HepG2 (cell line): ENCODE results near the gene PSMB11. TPM values are rescaled to one million over a fixed set of nuclear protein-coding genes. Genes with fewer than 3 reads are reported as not detected.

Experiments used
- ARNT2 ChIP-seq: sonication (generic); formaldehyde crosslinking; IDR thresholded peaks from 2 replicates; pipeline ENCODE4 v1.8.0; 2022; ENCODE audit warnings: mild to moderate bottlenecking, low read depth, missing genetic modification reagents, moderate library complexity
- GFI1 ChIP-seq: sonication (generic); formaldehyde crosslinking; IDR thresholded peaks from 2 replicates; pipeline ENCODE4 v1.5.0; 2020; ENCODE audit warnings: missing genetic modification reagents, mild to moderate bottlenecking, borderline replicate concordance
- HDAC2 ChIP-seq: sonication (generic); formaldehyde crosslinking; IDR thresholded peaks from 2 replicates; pipeline ENCODE4 v1.4.0; 2020; ENCODE audit warnings: missing genetic modification reagents
- IRX3 ChIP-seq: sonication (generic); formaldehyde crosslinking; IDR thresholded peaks from 2 replicates; pipeline ENCODE4 v1.8.1; 2023; ENCODE audit warnings: mild to moderate bottlenecking, low read depth, missing genetic modification reagents, borderline replicate concordance
- KDM2A ChIP-seq: sonication (generic); formaldehyde crosslinking; IDR thresholded peaks from 2 replicates; pipeline ENCODE4 v1.4.0; 2020; ENCODE audit warnings: low read depth, missing genetic modification reagents, borderline replicate concordance
- KLF16 ChIP-seq, 2 experiments: sonication (generic) in 1 of 2; formaldehyde crosslinking in 1 of 2; IDR thresholded peaks; 2 replicates each; pipeline versions ENCODE4 v1.6.1 to v1.8.0; 2016 to 2023; ENCODE audit warnings: missing genetic modification reagents in 2 of 2, missing compliant biosample characterization in 1 of 2
- KMT2A ChIP-seq: sonication (generic); formaldehyde crosslinking; IDR thresholded peaks from 2 replicates; pipeline ENCODE4 v1.4.0; 2020; ENCODE audit warnings: missing genetic modification reagents
- MED1 ChIP-seq: sonication (generic); formaldehyde crosslinking; IDR thresholded peaks from 2 replicates; pipeline ENCODE4 v1.4.0; 2020; ENCODE audit warnings: missing genetic modification reagents
- MYNN ChIP-seq: sonication (generic); formaldehyde crosslinking; IDR thresholded peaks from 2 replicates; pipeline ENCODE4 v1.4.0; 2020; ENCODE audit warnings: mild to moderate bottlenecking, low read depth, missing genetic modification reagents
- NFKB2 ChIP-seq: sonication (generic); formaldehyde crosslinking; IDR thresholded peaks from 2 replicates; pipeline ENCODE4 v1.4.0; 2020; ENCODE audit warnings: missing genetic modification reagents, borderline replicate concordance
- POGK ChIP-seq: sonication (generic); formaldehyde crosslinking; conservative IDR thresholded peaks from 2 replicates; pipeline ENCODE4 v1.8.0; 2022; ENCODE audit warnings: mild to moderate bottlenecking, moderate library complexity, missing genetic modification reagents
- RBM22 ChIP-seq: fragments of 200-400 bp; formaldehyde crosslinking; optimal IDR thresholded peaks from 2 replicates; pipeline ENCODE3; 2017; ENCODE audit warnings: mild to moderate bottlenecking, low read length, moderate library complexity
- RXRB ChIP-seq: IDR thresholded peaks from 2 replicates; pipeline ENCODE4 v1.6.1; 2016; ENCODE audit warnings: borderline replicate concordance, missing genetic modification reagents, missing compliant biosample characterization
- SIX1 ChIP-seq: sonication (generic); formaldehyde crosslinking; IDR thresholded peaks from 2 replicates; pipeline ENCODE4 v1.4.0; 2020; ENCODE audit warnings: missing genetic modification reagents, borderline replicate concordance
- SRF ChIP-seq: IDR thresholded peaks from 2 replicates; pipeline ENCODE4 v1.6.1; 2011; ENCODE audit warnings: mild to moderate bottlenecking, low read depth, low read length, moderate library complexity
- THAP8 ChIP-seq: sonication (generic); formaldehyde crosslinking; IDR thresholded peaks from 2 replicates; pipeline ENCODE4 v1.5.1; 2020; ENCODE audit warnings: missing genetic modification reagents, mild to moderate bottlenecking, borderline replicate concordance
- TRIM24 ChIP-seq: sonication (generic); formaldehyde crosslinking; IDR thresholded peaks from 2 replicates; pipeline ENCODE4 v1.8.0; 2022; ENCODE audit warnings: mild to moderate bottlenecking, missing genetic modification reagents
- U2AF1 ChIP-seq: fragments of 200-400 bp; formaldehyde crosslinking; optimal IDR thresholded peaks from 2 replicates; pipeline ENCODE3; 2017; ENCODE audit warnings: mild to moderate bottlenecking, low read depth, low read length
- ZFP1 ChIP-seq: IDR thresholded peaks from 2 replicates; pipeline ENCODE4 v1.6.1; 2016
- ZIK1 ChIP-seq: sonication (generic); formaldehyde crosslinking; IDR thresholded peaks from 2 replicates; pipeline ENCODE4 v1.5.0; 2020; ENCODE audit warnings: mild to moderate bottlenecking, low read depth, missing genetic modification reagents, borderline replicate concordance
- ZNF343 ChIP-seq: sonication (generic); formaldehyde crosslinking; IDR thresholded peaks from 2 replicates; pipeline ENCODE4 v1.4.0; 2020; ENCODE audit warnings: mild to moderate bottlenecking, missing genetic modification reagents
- ZNF446 ChIP-seq: sonication (generic); formaldehyde crosslinking; IDR thresholded peaks from 2 replicates; pipeline ENCODE4 v1.5.0; 2020; ENCODE audit warnings: mild to moderate bottlenecking, missing genetic modification reagents
- ZNF567 ChIP-seq: sonication (generic); formaldehyde crosslinking; IDR thresholded peaks from 2 replicates; pipeline ENCODE4 v1.8.1; 2023; ENCODE audit warnings: mild to moderate bottlenecking, missing genetic modification reagents, borderline replicate concordance
- ZNF644 ChIP-seq: IDR thresholded peaks from 2 replicates; pipeline ENCODE4 v1.6.1; 2016; ENCODE audit warnings: low read depth
- polyA plus RNA-seq, 8 experiments: library from polyadenylated mRNA; depleted of rRNA in 3 of 8; stranded (reverse) in 7 of 8; unstranded in 1 of 8; fragments of >200 nt; fragmentation: Illumina TruSeq in 4 of 8; extraction: Trizol in 4 of 8; gene quantifications; 2 replicates each; pipeline versions ENCODE4 v1.2.1 to v1.2.3, GENCODE V29; 2011 to 2016; ENCODE audit warnings: low read depth in 4 of 8, missing spikeins in 1 of 8, mixed read lengths in 1 of 8; ENCODE audit not compliant: insufficient read depth in 1 of 8
- total RNA-seq, 5 experiments: library from RNA; depleted of rRNA; stranded (reverse); fragments of >200 nt; fragmentation: Illumina TruSeq; extraction: Trizol; gene quantifications; 2 replicates each; pipeline ENCODE4 v1.2.3, GENCODE V29; 2016; ENCODE audit warnings: low read depth in 1 of 5
- TF ChIP-seq, protein P1 (sequence below): sonication (generic); formaldehyde crosslinking; IDR thresholded peaks from 2 replicates; pipeline ENCODE4 v1.8.1; 2022; ENCODE audit warnings: low read depth, mild to moderate bottlenecking, missing genetic modification reagents

PSMB11 gene
- total and polyA plus RNA-seq, 2 of the 13 experiments (the other 11 are each of a cell fraction or from before 2014, with no cell fraction given) = not detected

GRCh38 chr14:23068789-23069412, 26.9 kb downstream of the PSMB11 start (continued):
- TF ChIP-seq ARNT2 (CRISPR knock-in tag) (peak; percentile 47; the same call in 1 of the 2 replicates), HDAC2 (CRISPR knock-in tag) (peak; percentile 60; the same call in 1 of the 2 replicates), IRX3 (CRISPR knock-in tag) (no peak), KMT2A (CRISPR knock-in tag) (peak; percentile 50; the same call in 1 of the 2 replicates), KDM2A (CRISPR knock-in tag) (peak; percentile 69), RXRB (CRISPR knock-in tag) (peak; percentile 74), NFKB2 (no peak), ZNF446 (CRISPR knock-in tag) (no peak), ZIK1 (CRISPR knock-in tag) (peak; percentile 79; the same call in 1 of the 2 replicates), POGK (CRISPR knock-in tag) (0 out of 2 replicates have a peak, but pooled peaks have one; percentile 75), MED1 (peak; percentile 49; the same call in 1 of the 2 replicates), KLF16 (CRISPR knock-in tag; IDR thresholded peaks at IDR 0.05) (peak in 1 of 2 experiments; percentile 85; a peak in 1 of 4 replicates), ZNF343 (CRISPR knock-in tag) (0 out of 2 replicates have a peak, but pooled peaks have one; percentile 46), GFI1 (peak; percentile 31; the same call in 1 of the 2 replicates), SIX1 (CRISPR knock-in tag) (peak; percentile 53; the same call in 1 of the 2 replicates), ZFP1 (CRISPR knock-in tag) (peak; percentile 61; the same call in 1 of the 2 replicates), RBM22 (peak; percentile 90), THAP8 (CRISPR knock-in tag) (no peak), ZNF567 (CRISPR knock-in tag) (peak; percentile 93; the same call in 1 of the 2 replicates), U2AF1 (peak; percentile 61), ZNF644 (0 out of 2 replicates have a peak, but pooled peaks have one; percentile 31), MYNN (peak; percentile 73; the same call in 1 of the 2 replicates), SRF (peak; percentile 23; the same call in 1 of the 2 replicates), TRIM24 (no peak)
- TF ChIP-seq, protein P1, sequence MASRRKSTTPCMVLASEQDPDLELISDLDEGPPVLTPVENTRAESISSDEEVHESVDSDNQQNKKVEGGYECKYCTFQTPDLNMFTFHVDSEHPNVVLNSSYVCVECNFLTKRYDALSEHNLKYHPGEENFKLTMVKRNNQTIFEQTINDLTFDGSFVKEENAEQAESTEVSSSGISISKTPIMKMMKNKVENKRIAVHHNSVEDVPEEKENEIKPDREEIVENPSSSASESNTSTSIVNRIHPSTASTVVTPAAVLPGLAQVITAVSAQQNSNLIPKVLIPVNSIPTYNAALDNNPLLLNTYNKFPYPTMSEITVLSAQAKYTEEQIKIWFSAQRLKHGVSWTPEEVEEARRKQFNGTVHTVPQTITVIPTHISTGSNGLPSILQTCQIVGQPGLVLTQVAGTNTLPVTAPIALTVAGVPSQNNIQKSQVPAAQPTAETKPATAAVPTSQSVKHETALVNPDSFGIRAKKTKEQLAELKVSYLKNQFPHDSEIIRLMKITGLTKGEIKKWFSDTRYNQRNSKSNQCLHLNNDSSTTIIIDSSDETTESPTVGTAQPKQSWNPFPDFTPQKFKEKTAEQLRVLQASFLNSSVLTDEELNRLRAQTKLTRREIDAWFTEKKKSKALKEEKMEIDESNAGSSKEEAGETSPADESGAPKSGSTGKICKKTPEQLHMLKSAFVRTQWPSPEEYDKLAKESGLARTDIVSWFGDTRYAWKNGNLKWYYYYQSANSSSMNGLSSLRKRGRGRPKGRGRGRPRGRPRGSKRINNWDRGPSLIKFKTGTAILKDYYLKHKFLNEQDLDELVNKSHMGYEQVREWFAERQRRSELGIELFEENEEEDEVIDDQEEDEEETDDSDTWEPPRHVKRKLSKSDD (CRISPR knock-in tag) = 0 out of 2 replicates have a peak, but pooled peaks have one; percentile 57
